A673 (cell line): ENCODE data around the gene ZBTB24.

Source experiments
- EZH2 ChIP-seq: fragments of 200-600 bp; sonication (generic); IDR thresholded peaks from 2 replicates; pipeline ENCODE4 v1.6.1; 2017; ENCODE audit warnings: borderline replicate concordance, low read depth, mild to moderate bottlenecking, mixed read lengths, antibody characterized with exemption, low read length; ENCODE audit not compliant: poor library complexity, severe bottlenecking
- TF ChIP-seq, protein P1 (sequence below): fragments of 300-800, 200-600 bp; sonication (generic); conservative IDR thresholded peaks from 2 replicates; pipeline ENCODE4 v1.5.1; 2017; ENCODE audit warnings: low read depth, mild to moderate bottlenecking, antibody characterized with exemption, low read length, moderate library complexity, mixed read lengths

DNA sequence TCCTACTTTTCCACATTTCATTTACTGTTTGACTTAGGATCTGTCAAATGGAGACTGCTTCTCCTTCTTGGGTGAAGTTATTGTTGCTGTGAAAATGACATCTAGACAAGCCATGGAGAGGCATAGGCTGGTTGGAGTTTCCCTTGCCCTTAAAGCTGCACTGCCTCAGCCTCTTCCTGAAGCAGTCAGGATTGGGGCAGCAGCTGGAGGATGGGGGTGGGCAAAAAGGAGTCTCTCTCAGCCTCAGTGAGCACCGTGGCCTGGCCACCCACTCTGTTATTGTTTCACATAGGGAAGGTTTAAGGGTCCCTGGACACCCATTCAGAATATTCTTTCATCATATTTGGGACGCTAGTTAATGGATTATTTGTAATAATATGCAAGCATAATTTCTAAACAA is 7.7 kb upstream of the ZBTB24 start:
- TF ChIP-seq, protein P1, sequence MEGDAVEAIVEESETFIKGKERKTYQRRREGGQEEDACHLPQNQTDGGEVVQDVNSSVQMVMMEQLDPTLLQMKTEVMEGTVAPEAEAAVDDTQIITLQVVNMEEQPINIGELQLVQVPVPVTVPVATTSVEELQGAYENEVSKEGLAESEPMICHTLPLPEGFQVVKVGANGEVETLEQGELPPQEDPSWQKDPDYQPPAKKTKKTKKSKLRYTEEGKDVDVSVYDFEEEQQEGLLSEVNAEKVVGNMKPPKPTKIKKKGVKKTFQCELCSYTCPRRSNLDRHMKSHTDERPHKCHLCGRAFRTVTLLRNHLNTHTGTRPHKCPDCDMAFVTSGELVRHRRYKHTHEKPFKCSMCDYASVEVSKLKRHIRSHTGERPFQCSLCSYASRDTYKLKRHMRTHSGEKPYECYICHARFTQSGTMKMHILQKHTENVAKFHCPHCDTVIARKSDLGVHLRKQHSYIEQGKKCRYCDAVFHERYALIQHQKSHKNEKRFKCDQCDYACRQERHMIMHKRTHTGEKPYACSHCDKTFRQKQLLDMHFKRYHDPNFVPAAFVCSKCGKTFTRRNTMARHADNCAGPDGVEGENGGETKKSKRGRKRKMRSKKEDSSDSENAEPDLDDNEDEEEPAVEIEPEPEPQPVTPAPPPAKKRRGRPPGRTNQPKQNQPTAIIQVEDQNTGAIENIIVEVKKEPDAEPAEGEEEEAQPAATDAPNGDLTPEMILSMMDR = no peak
- no peak for TF ChIP-seq EZH2
